SU-DHL-6 (cell line): ENCODE results near the gene ST3GAL3.

Experiments used
- CTCF ChIP-seq: fragments of 200-600 bp; sonication (generic); IDR thresholded peaks from one replicate; pipeline ENCODE4 v1.5.1; 2017; ENCODE audit warnings: antibody characterized with exemption, mild to moderate bottlenecking, low read length, moderate library complexity; ENCODE audit not compliant: insufficient read depth, poor library complexity, severe bottlenecking
- EZH2phosphoT487 ChIP-seq: fragments of 200-600 bp; sonication (generic), shearing (Covaris generic); conservative IDR thresholded peaks from 2 replicates; pipeline ENCODE4 v1.6.1; 2018; ENCODE audit warnings: mild to moderate bottlenecking, antibody characterized with exemption, low read length, moderate library complexity, mixed read lengths

- no peak for TF ChIP-seq CTCF
- no peak for TF ChIP-seq EZH2phosphoT487
Measured at GRCh38 chr1:43668956-43669355, 38.4 kb upstream of the ST3GAL3 start.
